ENCODE results near the gene OR2F1.

OR2F1 gene

GRCh38 chr7:143954544-143954943 is at the start of gene OR2F1:
Gene OR2F1, plus strand, starts transcription at chr7:143954844. Its CDS starts 5,127 bp downstream, at chr7:143959971.
- DNase-seq = no peak

GRCh38 chr7:143905509-143905908 is 49.1 kb upstream of the OR2F1 start:
- DNase-seq = no peak

GRCh38 chr7:143906151-143906550 is 48.5 kb upstream of the OR2F1 start:
- DNase-seq = no peak

GRCh38 chr7:143906895-143907294 is 47.7 kb upstream of the OR2F1 start:
- no peak for DNase-seq

- no peak for DNase-seq
These were observed 46.5 kb upstream of the OR2F1 start for GRCh38 chr7:143908120-143908519.

GRCh38 chr7:143909863-143910262 is 44.8 kb upstream of the OR2F1 start:
- DNase-seq = no peak

- no peak for DNase-seq
These were observed 44.0 kb upstream of the OR2F1 start for GRCh38 chr7:143910473-143911248.

- no peak for DNase-seq
These were observed 40.6 kb upstream of the OR2F1 start for GRCh38 chr7:143913945-143914615.

GRCh38 chr7:143914938-143915652 is 39.5 kb upstream of the OR2F1 start:
- no peak for DNase-seq

- DNase-seq = no peak
These were observed 29.8 kb upstream of the OR2F1 start for GRCh38 chr7:143924851-143925250.

GRCh38 chr7:143929224-143929920 is 25.3 kb upstream of the OR2F1 start:
- DNase-seq = no peak

- DNase-seq = no peak
These were observed 22.9 kb upstream of the OR2F1 start for GRCh38 chr7:143931739-143932138.

GRCh38 chr7:143934526-143935325 is 19.9 kb upstream of the OR2F1 start, which contains the start of gene OR2F2:
Gene OR2F2, plus strand, starts transcription at chr7:143935233. Its CDS starts 0 bp downstream, at chr7:143935233.
- no peak for DNase-seq

- DNase-seq = no peak
These were observed 18.3 kb upstream of the OR2F1 start for GRCh38 chr7:143936087-143937009.

- DNase-seq = no peak
These were observed 16.0 kb upstream of the OR2F1 start for GRCh38 chr7:143938379-143939243.

- no peak for DNase-seq
These were observed 9.2 kb upstream of the OR2F1 start for GRCh38 chr7:143945423-143945822.

GRCh38 chr7:143947111-143947510 is 7.5 kb upstream of the OR2F1 start:
- no peak for DNase-seq

- no peak for DNase-seq
These were observed 5.9 kb upstream of the OR2F1 start for GRCh38 chr7:143948733-143949132.

GRCh38 chr7:143953421-143953820 is 1.2 kb upstream of the OR2F1 start:
- DNase-seq = no peak

GRCh38 chr7:143954135-143954534 is 509 bp upstream of the OR2F1 start:
- no peak for DNase-seq

Data from COR-L47 (cell line).